ENCODE measurements around the gene PIK3R6.
"Not testable (repeated sequence)": the region's sequence is repeated elsewhere in the genome, so short reads cannot be mapped to it uniquely, and the experiment has no call there.

Gene PIK3R6

GRCh38 chr17:8823279-8823678 is 44.2 kb downstream of the PIK3R6 start:
- DNase-seq, result no peak

- no peak for DNase-seq
Observed at GRCh38 chr17:8822401-8823035, 45.0 kb downstream of the PIK3R6 start.

DNA sequence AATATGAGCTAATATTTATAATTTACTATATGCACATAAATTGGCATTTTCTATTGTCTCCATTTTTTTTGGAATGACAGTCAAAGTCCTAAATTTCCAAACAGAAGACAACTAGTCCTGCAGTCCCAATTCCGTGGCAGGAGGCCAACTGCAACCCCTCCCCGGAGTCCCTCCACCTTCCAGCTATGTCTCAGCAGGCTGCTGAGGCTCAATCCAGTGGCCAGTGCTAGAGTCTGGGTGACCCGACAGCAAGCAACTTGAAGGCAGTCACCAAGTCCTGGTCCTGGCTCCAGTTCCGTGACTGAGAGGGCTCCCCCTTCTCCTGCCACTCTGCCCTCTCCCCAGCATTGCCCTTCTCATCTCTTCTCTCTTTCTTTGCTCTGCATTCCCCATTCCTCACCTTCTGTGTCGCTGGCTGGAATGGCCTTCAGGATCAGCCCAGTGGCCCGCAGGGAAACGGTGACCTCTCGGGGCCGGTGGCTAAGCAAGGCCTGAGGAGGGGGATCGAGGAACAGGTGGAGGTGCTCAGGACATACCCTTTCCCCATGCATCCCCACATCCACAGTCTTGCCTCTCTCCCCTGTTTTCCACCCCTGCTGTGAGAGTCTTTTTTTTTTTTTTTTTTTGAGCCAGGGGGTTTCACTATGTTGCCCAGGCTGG is 45.9 kb downstream of the PIK3R6 start:
- DNase-seq, result no peak

- no peak for DNase-seq
Observed at GRCh38 chr17:8820311-8821010, 47.0 kb downstream of the PIK3R6 start.

GRCh38 chr17:8818654-8819330 is 48.7 kb downstream of the PIK3R6 start:
- DNase-seq, result no peak

- DNase-seq, result no peak
Observed at GRCh38 chr17:8818047-8818446, 49.4 kb downstream of the PIK3R6 start.

GRCh38 chr17:8806926-8807550 is 60.4 kb downstream of the PIK3R6 start:
- DNase-seq, result no peak

- no peak for DNase-seq
Observed at GRCh38 chr17:8806253-8806925, 61.1 kb downstream of the PIK3R6 start.

- not testable (repeated sequence) for DNase-seq
Observed at GRCh38 chr17:8805396-8805795, 62.1 kb downstream of the PIK3R6 start.

- no peak for DNase-seq
Observed at GRCh38 chr17:8803531-8804420, 63.7 kb downstream of the PIK3R6 start.

- no peak for DNase-seq
Observed at GRCh38 chr17:8801135-8801840, 66.2 kb downstream of the PIK3R6 start.

- no peak for DNase-seq
Observed at GRCh38 chr17:8800656-8801055, 66.8 kb downstream of the PIK3R6 start.

DNA sequence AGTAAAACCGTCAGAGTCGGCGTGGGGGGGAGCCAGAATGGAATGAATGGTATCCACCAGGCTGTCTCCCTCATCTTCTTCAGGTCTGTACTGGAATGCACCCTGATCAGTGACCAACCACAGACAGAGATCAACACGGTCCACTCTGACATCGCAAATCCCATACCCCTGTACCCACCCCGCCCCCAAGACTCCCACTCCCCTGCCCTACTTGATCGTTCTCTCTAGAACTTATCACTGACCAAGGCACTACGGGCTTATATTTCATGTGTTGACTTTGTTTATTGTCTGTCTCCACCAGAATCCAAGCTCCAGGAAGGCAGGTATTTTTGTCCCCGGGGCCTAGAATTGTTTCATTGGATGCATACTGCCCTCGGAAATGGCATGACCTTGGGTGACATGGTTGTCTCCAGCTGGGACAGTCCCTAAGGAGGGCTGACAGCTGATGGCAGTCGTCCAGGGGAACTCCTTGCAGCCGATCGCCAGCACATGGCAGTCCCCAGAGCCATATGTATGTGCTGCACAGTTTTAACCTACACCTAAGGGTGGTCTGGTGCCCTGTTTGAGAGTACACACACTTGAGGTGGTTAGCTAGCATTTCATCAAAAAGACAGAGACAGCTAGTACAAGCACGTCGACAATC is 67.8 kb downstream of the PIK3R6 start:
- DNase-seq, result no peak

DNA sequence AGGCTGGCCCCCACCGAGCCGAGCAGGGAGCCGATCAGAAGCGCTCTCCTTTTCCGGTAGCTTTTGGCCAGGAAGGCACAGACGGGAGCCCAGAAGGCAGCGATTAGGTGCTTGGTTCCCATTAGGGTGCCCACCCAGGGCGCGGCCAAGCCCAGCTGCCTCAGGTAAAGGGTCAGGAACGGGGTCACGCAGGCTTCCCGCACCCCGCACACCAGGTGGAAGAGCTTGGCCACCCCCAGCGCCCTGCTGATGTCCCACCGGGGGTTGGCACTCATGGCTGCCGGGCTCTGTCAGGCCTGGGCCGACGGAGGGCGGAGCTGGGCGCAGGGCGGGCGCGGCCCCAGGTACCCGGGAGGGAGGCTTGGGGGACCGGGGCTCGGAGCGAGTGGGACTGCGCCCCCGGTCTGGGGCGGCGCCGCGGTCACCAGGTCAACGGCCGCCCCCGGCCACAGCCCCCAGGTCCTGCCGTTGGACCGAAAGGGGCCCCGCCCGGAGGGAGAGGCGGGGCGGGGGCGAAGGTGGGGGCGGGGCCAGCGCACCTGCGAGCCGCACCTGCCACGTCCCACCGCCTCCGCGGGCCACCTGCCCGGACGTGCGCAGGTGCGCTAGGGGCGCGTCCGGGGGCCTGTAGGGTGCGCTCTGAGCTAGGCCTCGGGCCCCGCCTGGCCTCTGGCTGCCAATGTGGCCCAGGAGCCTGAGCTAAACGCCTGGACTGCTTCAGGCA is 68.5 kb downstream of the PIK3R6 start, which contains the start of gene MFSD6L:
MFSD6L (minus strand) TSS at position 520 of the 724 bp plus-strand sequence; CDS start at position 275, 245 bp downstream.
- DNase-seq, result no peak

- no peak for DNase-seq
Observed at GRCh38 chr17:8798176-8798845, 69.2 kb downstream of the PIK3R6 start.

DNA sequence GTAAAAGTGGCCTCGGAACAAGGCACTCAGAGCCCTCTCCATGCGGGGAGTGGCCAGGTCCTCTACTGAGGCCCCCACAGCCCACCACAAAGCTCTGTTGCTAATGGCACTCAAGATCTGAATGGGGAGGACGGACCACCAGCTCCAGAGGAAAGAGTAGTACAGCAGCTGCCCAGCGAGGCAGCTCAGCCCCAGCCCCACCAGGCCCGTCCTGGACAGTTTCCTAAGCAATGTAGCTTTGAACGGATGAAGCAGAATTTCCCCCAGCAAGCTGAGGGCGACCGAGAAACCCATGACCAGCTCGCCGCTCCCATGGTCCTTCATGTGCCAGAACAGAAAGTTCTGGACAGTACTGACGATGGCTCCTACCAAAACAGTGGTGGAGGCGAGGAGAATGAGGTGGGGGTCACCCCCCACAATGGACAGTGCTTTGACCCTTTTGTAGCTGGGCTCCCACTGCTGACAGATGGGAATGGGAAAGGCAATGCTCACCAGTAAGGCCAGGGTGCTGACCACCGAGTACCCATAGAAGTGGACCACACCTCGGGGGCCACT is 69.8 kb downstream of the PIK3R6 start:
- DNase-seq, result no peak

DNA sequence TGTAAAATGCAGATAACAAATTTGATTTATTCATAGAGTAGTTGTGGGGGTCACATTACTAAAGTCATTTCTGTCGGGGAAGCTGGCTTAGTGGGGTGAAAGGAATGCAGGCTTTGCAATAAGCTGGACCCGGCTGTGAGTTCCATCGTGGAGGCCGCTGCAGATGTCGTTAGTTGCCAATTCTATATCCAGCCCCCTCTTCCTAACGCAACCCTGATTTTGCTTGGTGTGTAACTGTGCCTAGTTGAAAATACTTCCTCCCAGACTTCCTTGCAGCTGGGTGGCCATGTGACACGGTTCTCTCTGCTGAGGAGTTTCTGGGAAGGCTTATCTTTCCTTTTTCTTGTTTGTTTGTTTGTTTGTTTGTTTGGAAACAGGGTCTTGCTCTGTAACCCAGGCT is 72.8 kb downstream of the PIK3R6 start:
- no peak for DNase-seq

DNA sequence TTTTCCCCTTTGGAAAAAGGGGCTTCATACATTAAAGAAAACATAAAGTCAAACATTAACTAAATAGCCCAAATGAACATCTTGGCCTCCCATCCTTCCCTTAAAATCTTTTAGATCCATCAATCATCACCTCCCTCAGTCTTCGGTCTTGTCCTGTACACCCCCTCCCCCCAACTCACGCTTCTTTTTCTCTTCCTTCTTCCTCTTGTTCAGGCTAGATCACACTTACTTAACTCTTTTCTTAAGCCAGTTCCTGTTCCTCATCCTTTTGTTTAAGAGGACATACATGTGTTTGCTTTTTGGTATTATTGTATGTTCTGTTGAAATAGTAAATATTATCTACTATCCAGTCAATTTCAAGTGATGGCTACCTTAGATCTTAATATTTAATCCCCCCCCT is 73.8 kb downstream of the PIK3R6 start:
- no peak for DNase-seq

DNA sequence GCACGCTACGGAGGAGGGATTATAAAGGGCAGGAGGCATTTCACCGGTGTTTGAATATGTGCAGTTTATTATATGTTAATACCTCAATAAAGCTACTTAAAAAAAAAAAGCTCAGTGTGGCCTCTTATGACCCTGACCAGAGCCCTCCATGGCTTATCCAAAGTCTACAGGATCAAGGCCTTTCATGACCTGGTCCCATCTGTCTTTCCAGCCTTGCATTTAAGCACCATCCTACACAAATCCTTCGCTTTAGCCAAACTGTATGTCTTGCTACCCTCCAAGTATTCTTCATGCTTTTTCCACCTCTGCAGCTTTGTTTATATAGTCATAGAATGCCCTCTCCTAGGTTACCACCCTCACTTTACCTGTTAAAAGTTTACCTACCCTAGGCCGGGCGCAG is 74.8 kb downstream of the PIK3R6 start:
- DNase-seq, result no peak

All from activated CD4-positive, alpha-beta T cell treated with anti-CD3 and anti-CD28 coated beads, Interleukin-2, amount 50 U/mL, for 4 hours (primary cell).